Stimulated activated CD4-positive, alpha-beta T cell treated with anti-CD3 and anti-CD28 coated beads, Interleukin-15, amount 100 ng/mL, for 24 hours (primary cell): ENCODE results near the gene IFT172.
"Not testable (repeated sequence)": the region's sequence is repeated elsewhere in the genome, so short reads cannot be mapped to it uniquely, and the experiment has no call there.

Experiments
- DNase-seq: peaks from one replicate; pipeline ENCODE4 v3.0.0-alpha.2; 2020

The IFT172 gene

DNA sequence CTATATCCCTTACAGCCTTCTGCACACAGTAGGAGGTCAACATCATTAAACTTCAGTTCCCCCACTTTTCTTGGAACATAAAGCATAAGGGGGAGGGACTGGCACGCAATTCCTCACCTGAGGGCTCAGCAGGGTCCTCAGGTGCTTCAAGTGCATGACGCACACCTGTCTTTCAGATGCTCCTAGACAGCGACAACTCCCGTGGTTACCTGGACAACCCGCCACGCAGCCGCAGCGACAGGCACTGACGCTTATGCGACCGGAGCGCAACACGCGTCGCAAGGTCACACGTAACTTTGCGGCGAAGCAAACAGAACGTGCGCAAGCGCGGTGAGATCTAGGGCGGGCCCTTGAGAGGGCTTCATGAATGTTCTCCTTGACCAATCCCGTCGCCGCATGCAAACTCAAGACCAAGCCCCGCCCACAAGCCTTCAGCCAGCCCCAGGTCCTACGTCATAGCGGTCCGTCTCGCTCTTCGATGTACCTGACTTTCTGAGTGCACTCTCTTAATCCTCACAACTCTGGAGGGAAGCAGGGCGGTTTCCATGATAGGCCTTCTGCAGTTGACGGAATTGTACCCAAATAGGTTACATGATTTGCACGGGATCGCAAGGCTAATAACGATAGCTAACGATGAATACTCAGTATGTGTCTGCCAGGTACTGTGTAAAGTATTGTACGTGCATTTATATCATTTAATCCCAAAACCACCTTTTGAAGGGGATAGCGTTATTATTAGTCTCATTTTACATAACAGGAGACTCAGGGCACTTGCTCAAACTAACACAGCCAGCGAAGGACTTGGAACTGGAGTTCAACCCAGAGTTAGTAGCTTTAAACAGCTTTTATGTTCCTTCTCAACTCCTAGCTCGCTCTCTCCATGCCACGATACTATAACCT lies at the start of gene IFT172:
Gene IFT172, minus strand, starts transcription at position 246 of the 900 bp plus-strand sequence. Its CDS starts 90 bp downstream, at position 156.
- DNase-seq = peak; percentile 100

DNA sequence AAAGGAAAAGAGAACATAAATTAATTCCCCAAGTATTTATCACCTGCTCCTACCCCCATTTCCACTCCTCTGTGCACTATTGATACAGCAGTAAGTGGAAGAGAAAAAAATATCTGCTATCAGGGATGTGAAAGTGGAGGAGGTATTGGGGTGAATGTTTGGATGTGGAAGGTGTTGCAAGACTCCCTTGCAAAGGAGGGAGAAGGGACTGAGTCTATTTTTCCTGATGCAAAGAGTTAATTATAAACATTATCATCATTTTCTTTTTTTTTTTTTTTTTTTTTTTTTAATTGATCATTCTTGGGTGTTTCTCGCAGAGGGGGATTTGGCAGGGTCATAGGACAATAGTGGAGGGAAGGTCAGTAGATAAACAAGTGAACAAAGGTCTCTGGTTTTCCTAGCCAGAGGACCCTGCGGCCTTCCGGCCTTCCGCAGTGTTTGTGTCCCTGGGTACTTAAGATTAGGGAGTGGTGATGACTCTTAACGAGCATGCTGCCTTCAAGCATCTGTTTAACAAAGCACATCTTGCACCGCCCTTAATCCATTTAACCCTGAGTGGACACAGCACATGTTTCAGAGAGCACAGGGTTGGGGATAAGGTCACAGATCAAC lies 49.4 kb upstream of the IFT172 start:
- DNase-seq = not testable (repeated sequence)

GRCh38 chr2:27537287-27537686 lies 47.7 kb upstream of the IFT172 start:
- no peak for DNase-seq

- no peak for DNase-seq
These were observed 42.4 kb upstream of the IFT172 start for GRCh38 chr2:27531983-27532382.

DNA sequence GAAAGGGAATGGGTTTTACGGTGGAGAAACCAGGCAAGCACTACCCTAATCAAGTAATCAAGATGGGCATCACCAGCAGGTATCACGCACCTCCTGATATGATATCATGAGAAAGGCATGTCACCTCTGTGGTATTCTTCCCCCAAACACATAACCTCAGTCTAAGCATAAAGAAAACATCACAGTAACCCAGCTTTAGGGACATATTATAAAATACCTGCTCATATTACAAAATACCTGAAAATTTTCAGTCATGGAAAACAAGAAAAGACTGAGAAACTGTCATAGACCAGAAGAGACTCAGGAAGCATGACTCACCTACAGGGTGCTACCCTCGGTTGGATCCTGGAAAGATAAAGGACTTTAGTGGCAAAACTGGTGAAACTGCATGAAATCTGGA lies 37.6 kb upstream of the IFT172 start:
- DNase-seq = no peak

DNA sequence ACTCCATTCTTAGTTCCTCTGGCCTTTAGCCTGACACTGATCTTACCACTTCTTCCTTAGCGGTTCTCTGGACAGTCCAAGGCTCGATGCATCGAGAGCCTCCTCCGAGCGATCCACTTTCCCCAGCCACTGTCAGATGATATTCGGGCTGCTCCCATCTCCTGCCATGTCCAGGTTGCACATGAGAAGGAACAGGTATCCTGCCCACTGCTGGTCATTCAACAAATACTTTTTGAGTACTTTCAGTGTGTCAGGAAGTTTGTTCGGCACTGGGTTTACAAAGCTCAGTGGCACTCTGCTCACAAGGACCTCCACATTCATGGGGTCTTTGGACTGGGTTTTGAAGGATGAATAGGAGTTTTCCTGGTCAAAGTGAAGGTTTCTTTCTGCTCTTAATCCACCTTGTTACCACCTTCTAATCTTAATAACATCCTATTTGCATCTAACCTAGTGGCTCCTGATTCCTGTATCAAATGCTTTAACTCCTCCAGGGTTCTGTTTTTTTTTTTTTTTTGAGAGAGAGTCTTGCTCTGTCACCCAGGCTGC lies 32.9 kb upstream of the IFT172 start:
- DNase-seq = no peak

DNA sequence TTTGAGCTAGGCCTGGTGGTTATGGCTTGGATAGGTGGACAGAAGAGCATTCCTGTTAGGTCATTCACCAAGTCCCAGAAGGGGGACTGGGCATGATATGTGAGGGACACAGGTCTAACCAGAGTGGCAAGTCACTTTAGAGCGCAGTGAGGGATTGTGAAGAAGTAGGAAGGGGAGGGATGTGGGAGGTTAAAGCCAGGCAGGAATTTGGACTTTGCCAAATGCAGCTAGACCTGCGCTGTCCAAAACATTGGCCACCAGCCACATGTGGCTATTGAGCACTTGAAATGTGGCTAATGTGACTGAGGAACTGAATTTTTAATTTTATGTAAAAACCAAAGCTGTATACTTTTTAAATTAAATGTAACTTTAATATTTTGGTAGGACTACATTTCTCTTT lies 30.8 kb upstream of the IFT172 start:
- DNase-seq = no peak

- no peak for DNase-seq
These were observed 29.2 kb upstream of the IFT172 start for GRCh38 chr2:27518782-27519113.

DNA sequence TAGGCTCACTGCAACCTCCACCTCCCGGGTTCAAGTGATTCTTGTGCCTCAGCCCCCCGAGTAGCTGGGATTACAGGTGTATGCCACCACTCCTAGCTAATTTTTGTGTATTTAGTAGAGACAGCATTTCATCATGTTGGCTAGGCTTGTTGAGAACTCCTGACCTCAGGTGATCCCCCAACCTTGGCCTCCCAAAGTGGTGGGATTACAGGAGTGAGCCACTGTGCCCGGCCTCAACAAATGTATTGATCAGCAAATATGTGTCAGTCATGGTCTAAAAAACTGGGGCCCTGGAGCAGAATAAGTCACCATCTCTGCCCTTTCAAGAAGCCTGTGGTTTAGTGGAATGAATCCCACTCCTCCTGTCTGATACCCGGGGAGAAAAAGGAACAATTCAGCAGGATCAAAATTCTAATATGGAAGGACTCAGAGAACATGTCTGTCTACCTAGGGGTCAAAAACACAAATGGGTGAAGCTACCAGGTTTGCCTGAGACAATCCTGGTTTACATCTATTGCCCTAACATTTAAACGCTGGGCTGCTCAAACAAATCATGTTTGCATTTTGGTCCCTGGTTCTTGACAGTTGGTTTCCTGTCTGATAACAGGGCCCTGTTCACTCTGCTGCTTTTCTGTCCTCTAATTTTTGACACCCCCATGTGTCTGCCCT lies 28.7 kb upstream of the IFT172 start:
- no peak for DNase-seq

- DNase-seq = no peak
These were observed 19.8 kb upstream of the IFT172 start for GRCh38 chr2:27509326-27509725.

DNA sequence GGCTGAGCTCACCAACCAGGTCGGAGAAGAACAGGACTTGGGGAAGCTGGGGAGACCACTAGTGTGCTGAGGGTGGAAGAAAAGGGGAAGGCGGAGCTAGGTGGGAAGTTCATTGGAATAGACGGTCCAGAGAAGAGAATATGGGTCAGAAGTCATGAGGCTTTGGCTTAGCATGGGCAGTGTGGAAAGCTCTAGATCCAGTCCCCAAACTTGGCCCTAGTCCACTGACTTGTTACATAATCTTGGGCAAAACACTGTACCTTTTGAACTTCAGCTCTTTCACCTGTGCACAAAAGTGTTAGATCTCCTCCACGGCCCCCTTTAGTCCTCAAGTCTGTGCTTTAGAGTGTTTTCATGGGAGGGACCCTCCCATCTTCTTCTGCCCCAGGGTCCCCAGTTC lies 17.8 kb upstream of the IFT172 start:
- DNase-seq = no peak

- no peak for DNase-seq
These were observed 17.0 kb upstream of the IFT172 start for GRCh38 chr2:27506587-27506986.

DNA sequence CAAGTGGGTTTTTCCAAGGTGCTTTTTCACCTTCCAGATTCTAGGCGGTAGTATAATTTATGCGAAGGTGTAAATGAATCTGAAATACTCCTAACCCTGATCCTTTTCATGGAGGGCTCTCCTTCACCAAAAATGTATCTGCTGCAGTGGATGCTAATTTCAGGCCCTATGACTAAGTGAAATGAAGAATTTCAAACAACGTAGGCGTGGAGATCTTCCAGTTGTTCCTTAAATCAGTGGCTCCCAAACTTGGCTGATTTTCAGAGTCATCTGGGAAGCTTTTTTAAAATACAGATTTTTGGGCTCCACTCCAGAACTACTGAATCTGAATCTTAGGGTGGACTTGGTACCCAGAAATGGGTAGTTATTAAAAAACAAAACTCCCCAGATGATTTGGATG lies 12.6 kb upstream of the IFT172 start:
- DNase-seq = no peak

DNA sequence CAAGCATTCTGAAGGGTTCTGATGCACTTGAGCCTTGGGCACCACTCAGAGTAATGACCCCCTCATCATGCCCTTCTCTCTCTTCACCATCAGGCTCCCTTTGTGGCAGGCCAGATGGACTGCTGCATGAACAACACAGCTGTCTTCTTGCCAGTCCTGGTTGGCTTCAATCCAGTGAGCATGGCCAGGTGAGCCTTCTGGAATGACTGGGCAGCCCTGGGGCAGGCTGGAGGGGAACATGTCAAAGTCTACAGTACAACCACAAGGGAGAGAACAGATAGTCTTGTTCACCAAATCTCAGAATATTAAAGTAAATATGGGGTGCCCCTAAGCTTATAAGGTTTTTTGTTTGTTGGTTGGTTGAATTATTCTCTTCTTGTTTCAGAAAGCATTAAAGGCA lies 11.5 kb upstream of the IFT172 start:
- DNase-seq = no peak

GRCh38 chr2:27498975-27499374 lies 9.4 kb upstream of the IFT172 start:
- no peak for DNase-seq

DNA sequence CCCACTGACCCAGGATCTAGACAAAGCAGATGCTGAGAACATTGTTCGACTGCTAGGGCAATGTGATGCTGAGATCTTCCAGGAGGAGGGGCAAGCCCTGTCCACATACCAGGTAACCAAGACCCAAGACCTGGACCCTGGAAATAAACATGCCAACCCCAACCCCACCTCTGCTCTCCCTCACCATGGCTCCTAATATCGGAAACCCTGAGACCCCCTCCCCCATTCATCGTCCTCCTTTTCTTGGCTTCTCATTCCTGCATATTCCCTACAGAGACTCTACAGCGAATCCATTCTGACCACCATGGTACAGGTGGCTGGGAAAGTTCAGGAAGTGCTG lies 7.7 kb upstream of the IFT172 start:
- DNase-seq = no peak

- DNase-seq = no peak
These were observed 7.1 kb upstream of the IFT172 start, which contains the start of gene GCKR for GRCh38 chr2:27496357-27497287. TSS of gene GCKR (plus strand) at chr2:27496839. CDS start at chr2:27496905, 66 bp downstream.

DNA sequence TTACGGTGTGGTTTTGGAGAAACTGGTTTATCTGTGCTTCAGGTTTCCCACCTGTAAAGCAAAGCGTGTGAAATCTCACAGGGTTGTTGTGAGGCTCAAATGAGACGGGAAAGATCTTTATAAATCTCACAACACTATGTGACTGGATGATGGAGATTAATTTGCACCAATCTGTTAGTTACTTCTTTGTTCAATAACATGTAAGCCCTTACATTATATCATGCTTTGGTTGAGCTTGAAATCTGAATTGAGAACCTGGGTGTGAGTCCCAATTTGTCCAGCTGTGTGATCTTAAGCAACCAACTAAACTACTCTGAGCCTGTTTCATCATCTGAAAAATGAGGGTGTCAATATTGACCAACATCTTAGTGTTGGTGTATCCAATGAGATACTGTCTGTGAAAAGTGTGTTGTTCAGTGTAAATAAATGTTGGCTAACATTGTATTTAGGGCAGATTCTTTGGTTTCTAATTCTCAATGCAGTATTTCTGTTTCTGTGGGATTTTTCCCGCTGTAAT lies 6.4 kb upstream of the IFT172 start:
- DNase-seq = no peak

DNA sequence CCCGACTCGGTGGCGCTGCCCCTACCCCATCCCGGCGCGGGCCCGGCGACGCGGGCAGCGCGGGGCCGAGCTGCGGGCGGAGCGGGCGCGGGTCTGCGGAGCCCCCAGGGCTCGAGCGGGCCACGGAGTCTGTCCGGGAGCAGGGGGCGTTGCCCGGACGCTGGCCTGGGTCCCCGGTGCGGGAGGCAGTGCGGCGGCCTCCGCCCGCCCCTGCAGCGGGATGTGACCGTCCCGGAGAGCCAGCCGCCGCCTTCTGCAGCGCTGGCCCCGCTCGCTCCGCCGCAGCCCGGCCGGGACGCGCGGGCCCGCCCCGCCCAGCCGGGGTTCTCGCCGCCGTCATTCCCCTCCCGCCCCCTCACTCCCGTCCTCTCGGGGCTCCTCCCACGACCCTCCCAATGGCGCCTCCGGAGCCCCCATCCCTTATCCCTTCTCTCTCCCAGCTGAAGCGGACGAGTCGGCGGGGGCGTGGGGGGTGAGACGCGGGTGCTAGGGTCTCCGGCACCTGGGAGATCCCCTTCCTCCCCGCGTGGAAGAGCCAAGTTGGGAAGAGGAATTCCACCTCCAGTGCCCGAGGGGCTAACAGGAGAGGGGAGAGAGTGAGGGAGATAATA lies 5.5 kb upstream of the IFT172 start, which contains the start of gene FNDC4:
Gene FNDC4, minus strand, starts transcription at position 257 of the 611 bp plus-strand sequence. CDS start 521 bp downstream, outside the sequence.
- DNase-seq = peak; percentile 37

DNA sequence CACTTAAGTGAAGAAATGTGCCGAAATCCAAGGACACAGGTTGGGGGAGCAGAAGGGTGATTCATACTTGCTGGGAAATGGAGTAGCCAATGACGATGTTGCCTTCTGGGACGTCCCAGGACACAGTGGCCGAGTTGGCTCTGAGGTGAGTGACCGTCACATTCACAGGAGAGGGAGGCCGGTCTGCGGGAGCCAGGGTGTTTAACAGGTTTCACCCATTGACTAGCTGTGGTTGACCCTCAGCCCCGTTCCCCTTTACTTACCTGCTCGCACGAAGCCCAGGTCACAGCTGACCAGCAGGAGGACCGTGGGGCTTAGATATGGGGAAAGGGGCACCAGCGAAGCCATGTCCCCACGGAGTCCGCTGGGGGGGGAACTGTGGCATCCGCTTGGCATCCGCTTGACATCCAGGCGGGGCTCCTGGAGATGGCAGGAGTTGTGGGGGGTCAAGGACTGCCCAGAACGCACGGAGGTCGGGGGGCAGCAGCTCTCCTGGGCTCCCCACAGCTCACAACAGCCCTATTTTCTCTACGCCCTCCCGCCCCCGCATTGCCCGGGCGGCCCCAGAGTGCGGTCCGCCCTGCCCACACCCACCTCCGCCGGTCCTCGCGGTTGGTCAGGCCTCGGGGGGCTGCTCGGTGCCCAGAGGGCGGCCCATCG lies 4.9 kb upstream of the IFT172 start:
- peak; percentile 7 for DNase-seq

- no peak for DNase-seq
These were observed 4.4 kb upstream of the IFT172 start for GRCh38 chr2:27493948-27494283.
